Measurements from ENCODE around the gene JMJD8. TPM values are rescaled to one million over a fixed set of nuclear protein-coding genes. Genes with fewer than 3 reads are reported as not detected.
A peak's percentile ranks its signal among the peaks of the same experiment; 100 is the strongest.

JMJD8 gene
- total RNA-seq, 1 donor, result 48.5 TPM

GRCh38 chr16:640614-641013, 43.5 kb downstream of the JMJD8 start:
- Histone ChIP-seq H3K9me3 (ENCODE audit: low read depth, low read length) (no peaks in the 10 kb centered on the region), H3K27ac (ENCODE audit: low read depth, low read length) (no peak overlapping the region), H3K27me3 (ENCODE audit: insufficient read depth, low read length) (no peaks in the 10 kb centered on the region), H3K79me2 (ENCODE audit: insufficient read depth, low read length) (peaks cover 17% of the 10 kb centered on the region), H3K4me1 (ENCODE audit: insufficient read depth, low read length) (peaks cover 4% of the 10 kb centered on the region), H4K20me1 (ENCODE audit: insufficient read depth, low read length) (peaks cover 3% of the 10 kb centered on the region), H2AFZ (ENCODE audit: low read length) (no peak overlapping the region), H3K4me2 (ENCODE audit: insufficient read depth, low read length) (peak overlapping the region; percentile 86), H3K36me3 (ENCODE audit: insufficient read depth, low read length) (no peaks in the 10 kb centered on the region), H3K4me3 (ENCODE audit: insufficient read depth, low read length) (peak overlapping the region; percentile 83)
- no peak for TF ChIP-seq CTCF (IDR thresholded peaks at IDR 0.05; ENCODE audit: extremely low read depth, low read depth, low read length)
- no peak for DNase-seq (ENCODE audit: insufficient read length, low spot score, missing footprints)

GRCh38 chr16:638836-639235, 45.3 kb downstream of the JMJD8 start:
- no peak for DNase-seq (ENCODE audit: insufficient read length, low spot score, missing footprints)
- Histone ChIP-seq H3K4me1 (ENCODE audit: insufficient read depth, low read length) (peaks cover 10% of the 10 kb centered on the region), H3K4me2 (ENCODE audit: insufficient read depth, low read length) (no peak overlapping the region), H3K4me3 (ENCODE audit: insufficient read depth, low read length) (no peak overlapping the region), H3K27me3 (ENCODE audit: insufficient read depth, low read length) (no peaks in the 10 kb centered on the region), H3K36me3 (ENCODE audit: insufficient read depth, low read length) (no peaks in the 10 kb centered on the region), H4K20me1 (ENCODE audit: insufficient read depth, low read length) (peaks cover 8% of the 10 kb centered on the region), H3K27ac (ENCODE audit: low read depth, low read length) (no peak overlapping the region), H3K9me3 (ENCODE audit: low read depth, low read length) (no peaks in the 10 kb centered on the region), H2AFZ (ENCODE audit: low read length) (no peak overlapping the region), H3K79me2 (ENCODE audit: insufficient read depth, low read length) (peaks cover 23% of the 10 kb centered on the region)
- no peak for TF ChIP-seq CTCF (IDR thresholded peaks at IDR 0.05; ENCODE audit: extremely low read depth, low read depth, low read length)

GRCh38 chr16:638034-638543, 46.0 kb downstream of the JMJD8 start:
- Histone ChIP-seq H3K4me3 (ENCODE audit: insufficient read depth, low read length) (no peak overlapping the region), H4K20me1 (ENCODE audit: insufficient read depth, low read length) (peaks cover 6% of the 10 kb centered on the region), H2AFZ (ENCODE audit: low read length) (no peak overlapping the region), H3K4me1 (ENCODE audit: insufficient read depth, low read length) (peaks cover 9% of the 10 kb centered on the region), H3K27me3 (ENCODE audit: insufficient read depth, low read length) (no peaks in the 10 kb centered on the region), H3K27ac (ENCODE audit: low read depth, low read length) (no peak overlapping the region), H3K4me2 (ENCODE audit: insufficient read depth, low read length) (no peak overlapping the region), H3K36me3 (ENCODE audit: insufficient read depth, low read length) (no peaks in the 10 kb centered on the region), H3K9me3 (ENCODE audit: low read depth, low read length) (no peaks in the 10 kb centered on the region), H3K79me2 (ENCODE audit: insufficient read depth, low read length) (peaks cover 21% of the 10 kb centered on the region)
- TF ChIP-seq CTCF (IDR thresholded peaks at IDR 0.05; ENCODE audit: extremely low read depth, low read depth, low read length), result no peak
- DNase-seq (ENCODE audit: insufficient read length, low spot score, missing footprints), result no peak

GRCh38 chr16:637081-638018, 46.8 kb downstream of the JMJD8 start:
- peak overlapping the region; percentile 98 for H3K4me2 ChIP-seq (ENCODE audit: insufficient read depth, low read length)
- no peak for TF ChIP-seq CTCF (IDR thresholded peaks at IDR 0.05; ENCODE audit: extremely low read depth, low read depth, low read length)
- no peaks in the 10 kb centered on the region for H3K27me3 ChIP-seq (ENCODE audit: insufficient read depth, low read length)
- peaks cover 6% of the 10 kb centered on the region for H3K4me1 ChIP-seq (ENCODE audit: insufficient read depth, low read length)
- peak; percentile 100 for DNase-seq (ENCODE audit: insufficient read length, low spot score, missing footprints)
- peaks cover 4% of the 10 kb centered on the region for H4K20me1 ChIP-seq (ENCODE audit: insufficient read depth, low read length)
- H2AFZ ChIP-seq (ENCODE audit: low read length), result peak overlapping the region; percentile 94
- no peak overlapping the region for H3K27ac ChIP-seq (ENCODE audit: low read depth, low read length)
- H3K79me2 ChIP-seq (ENCODE audit: insufficient read depth, low read length), result peaks cover 14% of the 10 kb centered on the region
- no peaks in the 10 kb centered on the region for H3K36me3 ChIP-seq (ENCODE audit: insufficient read depth, low read length)
- peak overlapping the region; percentile 90 for H3K4me3 ChIP-seq (ENCODE audit: insufficient read depth, low read length)
- H3K9me3 ChIP-seq (ENCODE audit: low read depth, low read length), result no peaks in the 10 kb centered on the region
